GM23248 (cell line): ENCODE data around the gene PDE8B. TPM values are rescaled to one million over a fixed set of nuclear protein-coding genes. Genes with fewer than 3 reads are reported as not detected.

Source experiments
- DNase-seq: peaks from one replicate; pipeline ENCODE4 v3.0.0-alpha.2; 2015
- H2AFZ ChIP-seq: fragments of 200-600 bp; sonication (generic); 2 replicates; pipeline ENCODE4 v1.6.1; 2016; ENCODE audit warnings: antibody characterized with exemption
- H3F3A ChIP-seq: fragments of 200-600 bp; sonication (generic); 2 replicates; pipeline ENCODE4 v1.6.1; 2016; ENCODE audit warnings: mild to moderate bottlenecking, antibody characterized with exemption, mixed run types; ENCODE audit not compliant: insufficient read depth
- H3K27ac ChIP-seq: fragments of 200-600 bp; sonication (generic); 2 replicates; pipeline ENCODE4 v1.5.1; 2016; ENCODE audit warnings: mild to moderate bottlenecking
- H3K27me3 ChIP-seq: fragments of 200-600 bp; sonication (generic); replicated peaks from 2 replicates; pipeline ENCODE4 v1.6.1; 2016; ENCODE audit warnings: mild to moderate bottlenecking; ENCODE audit not compliant: insufficient read depth
- H3K36me3 ChIP-seq: fragments of 200-600 bp; sonication (generic); 2 replicates; pipeline ENCODE4 v1.6.1; 2016; ENCODE audit warnings: low read depth, mild to moderate bottlenecking
- H3K4me1 ChIP-seq: fragments of 200-600 bp; sonication (generic); 2 replicates; pipeline ENCODE4 v1.6.1; 2016; ENCODE audit warnings: mild to moderate bottlenecking; ENCODE audit not compliant: insufficient read depth
- H3K4me2 ChIP-seq: fragments of 200-600 bp; sonication (generic); one replicate; pipeline ENCODE4 v1.6.1; 2016; ENCODE audit warnings: mild to moderate bottlenecking; ENCODE audit not compliant: unreplicated experiment
- H3K4me3 ChIP-seq: fragments of 200-600 bp; sonication (generic); 2 replicates; pipeline ENCODE4 v1.5.1; 2016; ENCODE audit warnings: mild to moderate bottlenecking
- H3K79me2 ChIP-seq: fragments of 200-600 bp; sonication (generic); 2 replicates; pipeline ENCODE4 v1.6.1; 2016; ENCODE audit warnings: mild to moderate bottlenecking; ENCODE audit not compliant: insufficient read depth
- H3K9ac ChIP-seq: fragments of 200-600 bp; sonication (generic); 2 replicates; pipeline ENCODE4 v1.6.1; 2016; ENCODE audit warnings: mild to moderate bottlenecking
- H3K9me2 ChIP-seq: fragments of 200-600 bp; sonication (generic); 2 replicates; pipeline ENCODE4 v1.6.1; 2016; ENCODE audit warnings: mixed run types, mild to moderate bottlenecking, moderate library complexity; ENCODE audit not compliant: insufficient read depth
- H3K9me3 ChIP-seq: fragments of 200-600 bp; sonication (generic); one replicate; pipeline ENCODE4 v1.6.1; 2017; ENCODE audit warnings: low read depth
- H4K20me1 ChIP-seq: fragments of 200-600 bp; sonication (generic); 2 replicates; pipeline ENCODE4 v1.6.0; 2016; ENCODE audit not compliant: insufficient read depth
- EZH2 ChIP-seq: fragments of 200-600 bp; sonication (generic); IDR thresholded peaks from 2 replicates; pipeline ENCODE4 v1.6.1; 2018; ENCODE audit warnings: antibody characterized with exemption, mild to moderate bottlenecking; ENCODE audit not compliant: insufficient read depth, poor library complexity, severe bottlenecking
- EZH2phosphoT487 ChIP-seq: fragments of 200-600 bp; sonication (generic); IDR thresholded peaks from 2 replicates; pipeline ENCODE4 v1.6.1; 2018; ENCODE audit warnings: antibody characterized with exemption, moderate library complexity, mild to moderate bottlenecking, low read depth; ENCODE audit not compliant: insufficient read depth
- WGBS, 2 experiments: methylation state at CpG; one replicate each; pipeline ENCODE4 v1.1.6; 2015 to 2017; ENCODE audit warnings: low lambda C conversion rate in 2 of 2, low coverage in 1 of 2; ENCODE audit errors: missing lambda C conversion rate in 2 of 2; 5-methylcytosine and 5-hydroxymethylcytosine counted together
- in situ Hi-C: fragments of 300-500 bp; cut with MboI; formaldehyde crosslinking; loops from 2 replicates; pipeline ENCODE4 v1.15.0; 2020
- polyA plus RNA-seq: library from polyadenylated mRNA; unstranded; fragments of >200 nt; fragmentation: Nextera tagmentation; extraction: Ambion mirVana; gene quantifications from 2 replicates; pipeline ENCODE4 v1.2.1, GENCODE V29; 2016
- total RNA-seq: library from RNA; depleted of rRNA; stranded (reverse); fragments of >200 nt; shearing (Covaris generic); gene quantifications from 2 replicates; pipeline ENCODE4 v1.2.3, GENCODE V29; 2014

The PDE8B gene
- total and polyA plus RNA-seq, 2 experiments from 2014 or later = 0.40 TPM; not detected in 1

DNA sequence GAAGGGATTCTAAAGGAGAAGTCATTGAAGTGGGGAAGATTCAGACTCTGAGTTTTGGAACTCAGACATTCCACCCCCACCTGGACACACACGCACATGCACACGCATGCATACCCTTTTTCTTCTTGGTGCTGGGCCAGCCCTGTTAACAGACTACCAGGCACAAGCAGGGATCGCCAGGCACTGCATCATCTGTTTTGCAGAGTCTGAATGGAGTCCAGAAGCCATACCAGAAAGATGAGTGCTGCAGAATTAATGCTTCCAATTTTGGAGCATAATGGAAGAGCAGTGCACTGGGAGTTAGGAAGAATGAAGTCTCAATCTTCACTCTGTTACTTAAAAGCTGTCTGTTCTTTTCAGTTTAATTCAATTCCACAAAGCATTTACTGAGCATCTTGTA is 95.5 kb downstream of the PDE8B start:
- H3K9me2 ChIP-seq = no peaks in the 10 kb centered on the region
- WGBS, 2 experiments = 3 to 10% methylated on average over 3 of the region's 3 CpGs
- TF ChIP-seq EZH2 = no peak
- TF ChIP-seq EZH2phosphoT487 = no peak
- H3K4me3 ChIP-seq = no peak overlapping the region
- peak overlapping the region; percentile 67 for H3K27ac ChIP-seq
- peak overlapping the region; percentile 32; the same call in 1 of the 2 replicates for H3K9ac ChIP-seq
- peaks cover 30% of the 10 kb centered on the region for H3K4me1 ChIP-seq
- no peaks in the 10 kb centered on the region for H3K27me3 ChIP-seq
- H3F3A ChIP-seq = peaks cover 30% of the 10 kb centered on the region
- DNase-seq = peak; percentile 89
- H3K9me3 ChIP-seq = no peaks in the 10 kb centered on the region
- H4K20me1 ChIP-seq = no peaks in the 10 kb centered on the region
- H3K4me2 ChIP-seq = peak overlapping the region; percentile 44
- H3K36me3 ChIP-seq = no peaks in the 10 kb centered on the region
- in situ Hi-C loops = no loop called here
- H3K79me2 ChIP-seq = no peaks in the 10 kb centered on the region
- peak overlapping the region; percentile 46 for H2AFZ ChIP-seq

DNA sequence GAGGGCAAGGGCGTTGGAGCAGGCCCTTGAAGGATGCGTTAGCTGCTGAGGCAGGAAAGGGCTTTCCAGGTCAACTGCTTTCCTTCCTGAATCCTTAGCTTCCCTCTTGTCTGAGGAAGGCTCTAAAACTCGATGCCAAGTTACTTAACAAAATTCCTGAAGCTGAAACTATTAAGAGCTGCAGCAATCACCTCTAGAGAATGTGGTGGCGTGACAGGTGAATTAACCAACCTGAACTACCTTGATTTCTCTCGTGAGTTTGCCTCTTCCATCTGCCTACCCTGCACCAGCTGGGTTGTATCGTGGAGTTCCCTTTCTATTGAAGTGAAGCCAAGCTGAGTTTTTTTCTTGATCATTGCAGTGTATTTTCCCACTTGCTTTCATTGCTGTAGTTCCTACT is 96.1 kb downstream of the PDE8B start:
- Histone ChIP-seq H3K4me2 (peak overlapping the region; percentile 44), H3K9me2 (no peaks in the 10 kb centered on the region), H3K36me3 (no peaks in the 10 kb centered on the region), H3K27me3 (no peaks in the 10 kb centered on the region), H3K79me2 (no peaks in the 10 kb centered on the region), H3K9me3 (no peaks in the 10 kb centered on the region), H3F3A (peaks cover 24% of the 10 kb centered on the region), H3K27ac (peak overlapping the region; percentile 67), H3K4me3 (no peak overlapping the region), H4K20me1 (no peaks in the 10 kb centered on the region), H2AFZ (peak overlapping the region; percentile 46), H3K4me1 (peaks cover 24% of the 10 kb centered on the region), H3K9ac (no peak overlapping the region)
- DNase-seq = no peak
- WGBS, 2 experiments = 28 to 40% methylated on average over 6 of the region's 6 CpGs
- TF ChIP-seq EZH2 = no peak
- no peak for TF ChIP-seq EZH2phosphoT487
- in situ Hi-C loops = no loop called here

DNA sequence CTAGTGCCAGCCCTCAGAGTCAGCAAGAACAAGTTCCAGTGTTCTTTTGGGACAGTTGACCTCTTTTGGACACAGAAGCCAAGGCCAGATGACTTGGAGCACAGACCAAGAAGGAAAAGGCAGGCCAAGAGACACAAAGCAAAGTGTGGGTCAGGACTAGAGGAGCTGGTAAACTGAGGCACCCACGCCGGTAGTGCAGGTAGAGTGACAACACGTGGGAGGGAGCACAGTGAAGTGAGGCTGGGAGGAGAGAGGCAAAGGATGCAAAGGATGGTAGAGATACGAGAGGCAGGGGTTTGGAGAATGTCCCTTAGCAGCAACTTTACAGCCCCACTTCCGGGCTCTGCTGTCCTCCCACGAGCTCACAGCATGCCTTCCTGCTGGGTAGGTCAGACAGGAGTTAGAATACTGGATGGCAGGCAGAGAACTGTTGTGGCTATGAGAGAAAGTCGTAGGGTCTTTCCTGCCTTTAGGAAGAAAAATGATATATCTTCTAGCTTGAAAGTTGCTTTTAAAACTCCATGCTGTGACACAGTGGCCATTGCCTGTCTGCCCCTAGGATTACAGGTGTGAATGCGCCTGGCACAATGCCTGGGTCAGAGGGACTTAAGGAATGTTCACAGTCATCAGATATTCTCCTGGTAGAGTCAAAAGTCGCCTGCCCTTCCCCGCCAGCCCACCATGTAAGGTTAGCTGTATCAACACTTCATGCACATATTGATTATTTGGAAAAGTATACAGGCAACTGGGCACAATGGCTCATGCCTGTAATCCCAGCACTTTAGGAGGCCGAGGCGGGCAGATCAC is 97.9 kb downstream of the PDE8B start:
- in situ Hi-C loops = no loop called here
- no peaks in the 10 kb centered on the region for H3K27me3 ChIP-seq
- WGBS, 2 experiments = 79 to 83% methylated on average over 12 of the region's 12 CpGs
- H3K9ac ChIP-seq = no peak overlapping the region
- H3K4me2 ChIP-seq = no peak overlapping the region
- no peak overlapping the region for H3K4me3 ChIP-seq
- H3K4me1 ChIP-seq = peaks cover 17% of the 10 kb centered on the region
- no peaks in the 10 kb centered on the region for H3K9me2 ChIP-seq
- no peak overlapping the region for H2AFZ ChIP-seq
- no peaks in the 10 kb centered on the region for H4K20me1 ChIP-seq
- H3K9me3 ChIP-seq = no peaks in the 10 kb centered on the region
- TF ChIP-seq EZH2 (no peak), EZH2phosphoT487 (no peak)
- no peak overlapping the region for H3K27ac ChIP-seq
- no peak for DNase-seq
- peaks cover 16% of the 10 kb centered on the region for H3F3A ChIP-seq
- no peaks in the 10 kb centered on the region for H3K79me2 ChIP-seq
- no peaks in the 10 kb centered on the region for H3K36me3 ChIP-seq

- Histone ChIP-seq H3K36me3 (no peaks in the 10 kb centered on the region), H3K4me3 (no peak overlapping the region), H3K9me2 (no peaks in the 10 kb centered on the region), H3K9ac (no peak overlapping the region), H3K4me1 (peaks cover 17% of the 10 kb centered on the region), H3K27ac (no peak overlapping the region), H4K20me1 (no peaks in the 10 kb centered on the region), H3K9me3 (no peaks in the 10 kb centered on the region), H3K4me2 (no peak overlapping the region), H3K27me3 (no peaks in the 10 kb centered on the region), H3F3A (peaks cover 16% of the 10 kb centered on the region), H2AFZ (no peak overlapping the region), H3K79me2 (no peaks in the 10 kb centered on the region)
- 87 to 88% methylated on average over 2 of the region's 2 CpGs for WGBS, 2 experiments
- TF ChIP-seq EZH2phosphoT487 = no peak
- TF ChIP-seq EZH2 = no peak
- DNase-seq = no peak
- in situ Hi-C loops = no loop called here
These were observed 98.7 kb downstream of the PDE8B start for GRCh38 chr5:77309140-77309539.
